ENCODE data around the gene CEMP1. TPM values are rescaled to one million over a fixed set of nuclear protein-coding genes. Genes with fewer than 3 reads are reported as not detected.
A peak's percentile ranks its signal among the peaks of the same experiment; 100 is the strongest.

The CEMP1 gene
- total and polyA plus RNA-seq, 2 donors (not counting 1 experiment from before 2014, with no cell fraction given): 0.66 to 2.3 TPM

GRCh38 chr16:2529961-2530628, 1.1 kb downstream of the CEMP1 start:
- Mint-ChIP-seq H3K4me1 (peaks cover 19% of the 10 kb centered on the region), H3K9me3 (ENCODE audit: insufficient read depth) (no peaks in the 10 kb centered on the region), H3K27me3 (no peaks in the 10 kb centered on the region), H3K4me3 (peak overlapping the region; percentile 64), H3K27ac (no peak overlapping the region)
- Histone ChIP-seq H3K4me3 (ENCODE audit: control extremely low read depth in 1 of 5, extremely low read depth in 1 of 5, insufficient read depth in 1 of 5, low read depth in 2 of 5, low read length in 4 of 5) (no peak overlapping the region), H4K20me1 (ENCODE audit: control insufficient read depth, insufficient read depth, low read length, poor library complexity, severe bottlenecking) (peaks cover 16% of the 10 kb centered on the region), H3K9ac (ENCODE audit: low read length) (no peak overlapping the region), H3K27ac (ENCODE audit: low read length in 2 of 2) (no peak overlapping the region), H3K36me3 (replicated peaks in 1 of 2; ENCODE audit: control extremely low read depth in 1 of 2, control insufficient read depth in 1 of 2, extremely low read depth in 1 of 2, insufficient read depth in 2 of 2, low read length in 1 of 2) (peaks cover 0 to 42% of the 10 kb centered on the region in 2 experiments), H3K79me2 (ENCODE audit: control insufficient read depth, insufficient read depth, low read length) (peaks cover 41% of the 10 kb centered on the region), H3K4me2 (replicated peaks; ENCODE audit: low read depth, low read length, poor library complexity, severe bottlenecking) (no peak overlapping the region), H3K27me3 (replicated peaks in 1 of 4; ENCODE audit: control extremely low read depth in 1 of 4, control insufficient read depth in 3 of 4, insufficient read depth in 4 of 4, low read length in 3 of 4) (no peaks in the 10 kb centered on the region), H3K4me1 (ENCODE audit: control insufficient read depth in 2 of 2, insufficient read depth in 2 of 2, low read length in 2 of 2) (peaks cover 8 to 24% of the 10 kb centered on the region in 2 donors), H2AFZ (ENCODE audit: insufficient read depth, low read depth, low read length, poor library complexity, severe bottlenecking) (no peak overlapping the region), H3K9me3 (ENCODE audit: control extremely low read depth in 1 of 3, control insufficient read depth in 2 of 3, insufficient read depth in 1 of 3, low read length in 2 of 3) (no peaks in the 10 kb centered on the region)
- DNase-seq (no peak), ATAC-seq (ENCODE audit: low read depth) (no peak)
- intact Hi-C loops (cut with micrococcal nuclease): no loop called here
- POLR2A ChIA-PET: interaction anchor here (1.1 to 3.4 kb wide), 2 partner anchors 9 kb away, joined by 3 to 66 read pairs; partner anchors contain the start of gene AMDHD2
- CTCF ChIA-PET: no interaction called here
- WGBS (ENCODE audit: insufficient coverage): 94% methylated on average over 13 of the region's 15 CpGs
- no peak for TF ChIP-seq EZH2 (IDR thresholded peaks at IDR 0.05; ENCODE audit: borderline replicate concordance, insufficient read depth, low read depth, low read length, poor library complexity, severe bottlenecking)
- TF ChIP-seq CTCF (IDR thresholded peaks at IDR 0.05): no peak
